Measurements from ENCODE around the gene PRPF6. TPM values are rescaled to one million over a fixed set of nuclear protein-coding genes. Genes with fewer than 3 reads are reported as not detected.

PRPF6 gene
- total and polyA plus RNA-seq, 9 donors = 46.5 to 84.9 (median 69.7) TPM

- Histone ChIP-seq H3K27ac (no peak overlapping the region), H3K27me3 (peaks cover 5% of the 10 kb centered on the region), H3K4me1 (ENCODE audit: insufficient read depth) (peaks cover 11% of the 10 kb centered on the region), H3K9me3 (no peaks in the 10 kb centered on the region), H3K4me3 (no peak overlapping the region), H3K36me3 (no peaks in the 10 kb centered on the region)
- intact Hi-C loops (cut with DNase I) = loop anchor here in 3 of 4 donors (2.0 to 10.0 kb wide), 3 partner anchors 22 to 440 kb away; partner anchors contain the start of gene PTK6 (in 1 of the 3)
- DNase-seq = no peak
- no peak for TF ChIP-seq EP300 (IDR thresholded peaks at IDR 0.05)
- no peak for TF ChIP-seq CTCF (IDR thresholded peaks at IDR 0.05)
- no peak for TF ChIP-seq POLR2A (IDR thresholded peaks at IDR 0.05)
- 75 to 80% (median 75%) methylated on average over 18 of the region's 18 CpGs for WGBS, 3 donors
Observed at GRCh38 chr20:63976980-63977738, 3.8 kb upstream of the PRPF6 start.

- no peak for DNase-seq
- no peak overlapping the region for H3K27ac ChIP-seq
- WGBS, 3 donors = 57 to 63% (median 57%) methylated on average over 16 of the region's 16 CpGs
- H3K36me3 ChIP-seq = no peaks in the 10 kb centered on the region
- H3K4me3 ChIP-seq = no peak overlapping the region
- no peaks in the 10 kb centered on the region for H3K9me3 ChIP-seq
- TF ChIP-seq EP300 (IDR thresholded peaks at IDR 0.05) (no peak), CTCF (IDR thresholded peaks at IDR 0.05) (no peak), POLR2A (IDR thresholded peaks at IDR 0.05) (no peak)
- peaks cover 5% of the 10 kb centered on the region for H3K27me3 ChIP-seq
- intact Hi-C loops (cut with DNase I) = loop anchor here in 3 of 4 donors (2.0 to 10.0 kb wide), 3 partner anchors 21 to 441 kb away; partner anchors contain the start of gene PTK6 (in 1 of the 3)
- peaks cover 15% of the 10 kb centered on the region for H3K4me1 ChIP-seq (ENCODE audit: insufficient read depth)
Observed at GRCh38 chr20:63977739-63978276, 3.1 kb upstream of the PRPF6 start.

GRCh38 chr20:63978319-63979228, 2.4 kb upstream of the PRPF6 start:
- intact Hi-C loops (cut with DNase I) = loop anchor here in 2 of 4 donors (5.0 to 10.0 kb wide), 2 partner anchors 204 to 441 kb away; partner anchors contain the start of gene PTK6 (in 1 of the 2)
- H3K4me1 ChIP-seq (ENCODE audit: insufficient read depth) = peaks cover 16% of the 10 kb centered on the region
- DNase-seq = peak; percentile 48 to 68 (median 57)

More at GRCh38 chr20:63978319-63979228, 2.4 kb upstream of the PRPF6 start:
- Histone ChIP-seq H3K9me3 (no peaks in the 10 kb centered on the region), H3K4me3 (peak overlapping the region; percentile 35), H3K27me3 (peaks cover 5% of the 10 kb centered on the region), H3K36me3 (no peaks in the 10 kb centered on the region), H3K27ac (no peak overlapping the region)
- WGBS, 3 donors = 5 to 14% (median 7%) methylated on average over 28 to 52 of the region's 52 CpGs
- TF ChIP-seq CTCF (IDR thresholded peaks at IDR 0.05) = no peak
- TF ChIP-seq POLR2A (IDR thresholded peaks at IDR 0.05) = no peak
- TF ChIP-seq EP300 (IDR thresholded peaks at IDR 0.05) = no peak
